ACHN (cell line): ENCODE measurements around the gene TSPEAR.

ENCODE experiments used
- DNase-seq: peaks from one replicate; pipeline ENCODE4 v3.0.0-alpha.2; 2015
- in situ Hi-C: cut with HindIII; loops from 2 replicates; pipeline ENCODE4 v1.10.0; 2017; ENCODE audit warnings: low sequenced_read_pairs, low pct_ligation_motif_present, low pct_unique_long_range_greater_than_20kb

TSPEAR gene

GRCh38 chr21:44711327-44712202 lies at the start of gene TSPEAR:
Gene TSPEAR, minus strand, starts transcription at chr21:44711572. Its CDS starts 58 bp downstream, at chr21:44711514.
- DNase-seq: no peak
- in situ Hi-C loops: no loop called here

GRCh38 chr21:44760376-44760775 lies 49.0 kb upstream of the TSPEAR start:
- DNase-seq: no peak
- in situ Hi-C loops: no loop called here

GRCh38 chr21:44759628-44760285 lies 48.4 kb upstream of the TSPEAR start:
- no peak for DNase-seq
- in situ Hi-C loops: no loop called here

- no peak for DNase-seq
- in situ Hi-C loops: no loop called here
Measured at GRCh38 chr21:44758781-44759627, 47.6 kb upstream of the TSPEAR start.

- DNase-seq: no peak
- in situ Hi-C loops: no loop called here
Measured at GRCh38 chr21:44758141-44758561, 46.8 kb upstream of the TSPEAR start.

- no peak for DNase-seq
- in situ Hi-C loops: no loop called here
Measured at GRCh38 chr21:44757731-44758130, 46.4 kb upstream of the TSPEAR start.

- no peak for DNase-seq
- in situ Hi-C loops: no loop called here
Measured at GRCh38 chr21:44756423-44757185, 45.2 kb upstream of the TSPEAR start.

- in situ Hi-C loops: no loop called here
- no peak for DNase-seq
Measured at GRCh38 chr21:44755227-44755626, 43.9 kb upstream of the TSPEAR start.

GRCh38 chr21:44753357-44753756 lies 42.0 kb upstream of the TSPEAR start:
- DNase-seq: no peak
- in situ Hi-C loops: no loop called here

- no peak for DNase-seq
- in situ Hi-C loops: no loop called here
Measured at GRCh38 chr21:44752671-44753235, 41.4 kb upstream of the TSPEAR start.

GRCh38 chr21:44751799-44752636 lies 40.6 kb upstream of the TSPEAR start:
- in situ Hi-C loops: no loop called here
- no peak for DNase-seq

GRCh38 chr21:44751186-44751798 lies 39.9 kb upstream of the TSPEAR start:
- in situ Hi-C loops: no loop called here
- DNase-seq: no peak

- DNase-seq: no peak
- in situ Hi-C loops: no loop called here
Measured at GRCh38 chr21:44750675-44751025, 39.3 kb upstream of the TSPEAR start.

GRCh38 chr21:44749759-44750674 lies 38.6 kb upstream of the TSPEAR start:
- no peak for DNase-seq
- in situ Hi-C loops: no loop called here

GRCh38 chr21:44749116-44749758 lies 37.9 kb upstream of the TSPEAR start:
- no peak for DNase-seq
- in situ Hi-C loops: no loop called here

GRCh38 chr21:44748621-44749020 lies 37.2 kb upstream of the TSPEAR start:
- in situ Hi-C loops: no loop called here
- DNase-seq: no peak
